Measurements from ENCODE around the gene PTPRT. TPM values are rescaled to one million over a fixed set of nuclear protein-coding genes. Genes with fewer than 3 reads are reported as not detected.

PTPRT gene
- total and polyA plus RNA-seq, 2 donors (not counting 1 experiment from before 2014, with no cell fraction given) = not detected

GRCh38 chr20:42444799-42445198 is 744.9 kb downstream of the PTPRT start:
- no peaks in the 10 kb centered on the region for H3K36me3 ChIP-seq (ENCODE audit: control insufficient read depth, insufficient read depth, low read length)
- DNase-seq (ENCODE audit: low read depth in 2 of 2) = no peak
- H3K27me3 ChIP-seq (ENCODE audit: control insufficient read depth, insufficient read depth, low read length) = no peaks in the 10 kb centered on the region
- no peak overlapping the region for H3K9ac ChIP-seq (ENCODE audit: insufficient read depth, low read length)
- no peaks in the 10 kb centered on the region for H4K20me1 ChIP-seq (ENCODE audit: control insufficient read depth, extremely low read depth, insufficient read depth, low read length)
- H3K4me2 ChIP-seq (ENCODE audit: extremely low read depth, insufficient read depth, low read length) = no peak overlapping the region
- no peak overlapping the region for H3K27ac ChIP-seq (ENCODE audit: insufficient read depth, low read length)
- H2AFZ ChIP-seq (ENCODE audit: low read length) = no peak overlapping the region
- no peaks in the 10 kb centered on the region for H3K79me2 ChIP-seq (ENCODE audit: control insufficient read depth, insufficient read depth, low read length)
- H3K9me3 ChIP-seq (ENCODE audit: control insufficient read depth, insufficient read depth, low read depth, low read length) = no peaks in the 10 kb centered on the region
- no peaks in the 10 kb centered on the region for H3K4me1 ChIP-seq (ENCODE audit: control insufficient read depth, extremely low read depth, insufficient read depth, low read length)
- TF ChIP-seq EZH2 (IDR thresholded peaks at IDR 0.05; ENCODE audit: low read length, missing control alignments) (no peak), CTCF (conservative IDR thresholded peaks at IDR 0.05 in 1 of 2, IDR thresholded peaks at IDR 0.05 in 1 of 2; ENCODE audit: low read depth in 1 of 2, low read length in 2 of 2) (no peak)
- H3K4me3 ChIP-seq (replicated peaks in 1 of 4; ENCODE audit: control extremely low read depth in 1 of 4, insufficient read depth in 1 of 4, low read depth in 3 of 4, low read length in 4 of 4) = no peak overlapping the region

GRCh38 chr20:42443200-42443599 is 746.5 kb downstream of the PTPRT start:
- Histone ChIP-seq H3K36me3 (ENCODE audit: control insufficient read depth, insufficient read depth, low read length) (no peaks in the 10 kb centered on the region), H3K4me2 (ENCODE audit: extremely low read depth, insufficient read depth, low read length) (no peak overlapping the region), H3K4me3 (replicated peaks in 1 of 4; ENCODE audit: control extremely low read depth in 1 of 4, insufficient read depth in 1 of 4, low read depth in 3 of 4, low read length in 4 of 4) (no peak overlapping the region), H3K9ac (ENCODE audit: insufficient read depth, low read length) (no peak overlapping the region), H3K4me1 (ENCODE audit: control insufficient read depth, extremely low read depth, insufficient read depth, low read length) (no peaks in the 10 kb centered on the region), H2AFZ (ENCODE audit: low read length) (no peak overlapping the region), H4K20me1 (ENCODE audit: control insufficient read depth, extremely low read depth, insufficient read depth, low read length) (no peaks in the 10 kb centered on the region), H3K9me3 (ENCODE audit: control insufficient read depth, insufficient read depth, low read depth, low read length) (no peaks in the 10 kb centered on the region), H3K79me2 (ENCODE audit: control insufficient read depth, insufficient read depth, low read length) (no peaks in the 10 kb centered on the region), H3K27ac (ENCODE audit: insufficient read depth, low read length) (no peak overlapping the region), H3K27me3 (ENCODE audit: control insufficient read depth, insufficient read depth, low read length) (no peaks in the 10 kb centered on the region)
- DNase-seq (ENCODE audit: low read depth in 2 of 2) = no peak
- TF ChIP-seq EZH2 (IDR thresholded peaks at IDR 0.05; ENCODE audit: low read length, missing control alignments) = no peak
- TF ChIP-seq CTCF (conservative IDR thresholded peaks at IDR 0.05 in 1 of 2, IDR thresholded peaks at IDR 0.05 in 1 of 2; ENCODE audit: low read depth in 1 of 2, low read length in 2 of 2) = no peak

- H3K9me3 ChIP-seq (ENCODE audit: control insufficient read depth, insufficient read depth, low read depth, low read length) = no peaks in the 10 kb centered on the region
- H4K20me1 ChIP-seq (ENCODE audit: control insufficient read depth, extremely low read depth, insufficient read depth, low read length) = no peaks in the 10 kb centered on the region
- no peak overlapping the region for H3K4me2 ChIP-seq (ENCODE audit: extremely low read depth, insufficient read depth, low read length)
- no peak overlapping the region for H3K9ac ChIP-seq (ENCODE audit: insufficient read depth, low read length)
- H3K4me3 ChIP-seq (replicated peaks in 1 of 4; ENCODE audit: control extremely low read depth in 1 of 4, insufficient read depth in 1 of 4, low read depth in 3 of 4, low read length in 4 of 4) = no peak overlapping the region
- TF ChIP-seq CTCF (conservative IDR thresholded peaks at IDR 0.05 in 1 of 2, IDR thresholded peaks at IDR 0.05 in 1 of 2; ENCODE audit: low read depth in 1 of 2, low read length in 2 of 2) = no peak
- no peak for TF ChIP-seq EZH2 (IDR thresholded peaks at IDR 0.05; ENCODE audit: low read length, missing control alignments)
- no peaks in the 10 kb centered on the region for H3K27me3 ChIP-seq (ENCODE audit: control insufficient read depth, insufficient read depth, low read length)
- H3K4me1 ChIP-seq (ENCODE audit: control insufficient read depth, extremely low read depth, insufficient read depth, low read length) = no peaks in the 10 kb centered on the region
- no peaks in the 10 kb centered on the region for H3K36me3 ChIP-seq (ENCODE audit: control insufficient read depth, insufficient read depth, low read length)
- no peak for DNase-seq (ENCODE audit: low read depth in 2 of 2)
- H2AFZ ChIP-seq (ENCODE audit: low read length) = no peak overlapping the region
- H3K79me2 ChIP-seq (ENCODE audit: control insufficient read depth, insufficient read depth, low read length) = no peaks in the 10 kb centered on the region
- no peak overlapping the region for H3K27ac ChIP-seq (ENCODE audit: insufficient read depth, low read length)
These were observed 747.0 kb downstream of the PTPRT start for GRCh38 chr20:42442716-42443115.
